ENCODE data around the gene ASB9. TPM values are rescaled to one million over a fixed set of nuclear protein-coding genes. Genes with fewer than 3 reads are reported as not detected.
"Not testable (repeated sequence)": the region's sequence is repeated elsewhere in the genome, so short reads cannot be mapped to it uniquely, and the experiment has no call there.

The ASB9 gene
- total and polyA plus RNA-seq, 2 donors = 3.3 to 4.9 TPM

- H3K9me3 ChIP-seq (ENCODE audit: control insufficient read depth in 2 of 2, insufficient read depth in 1 of 2, low read length in 1 of 2) = no peaks in the 10 kb centered on the region
- H3K4me3 ChIP-seq (ENCODE audit: low read length in 2 of 2) = no peak overlapping the region
- H3K27ac ChIP-seq (ENCODE audit: low read depth in 1 of 2, low read length in 1 of 2) = no peak overlapping the region
- no peaks in the 10 kb centered on the region for H3K4me1 ChIP-seq (ENCODE audit: control insufficient read depth in 2 of 2, insufficient read depth in 2 of 2, low read length in 2 of 2)
- H3K36me3 ChIP-seq (ENCODE audit: control insufficient read depth in 2 of 2, insufficient read depth in 2 of 2, low read length in 1 of 2) = no peaks in the 10 kb centered on the region
- 59% methylated on average over 1 of the region's 1 CpG for WGBS
- no peaks in the 10 kb centered on the region for H3K27me3 ChIP-seq (ENCODE audit: control insufficient read depth in 2 of 2, insufficient read depth in 1 of 2, low read length in 1 of 2)
- DNase-seq (ENCODE audit: low read depth in 6 of 9, low spot score in 9 of 9) = no peak
Measured at GRCh38 chrX:15206306-15206705, 63.6 kb downstream of the ASB9 start.

- no peaks in the 10 kb centered on the region for H3K27me3 ChIP-seq (ENCODE audit: control insufficient read depth in 2 of 2, insufficient read depth in 1 of 2, low read length in 1 of 2)
- WGBS = 81% methylated on average over 4 of the region's 4 CpGs
- H3K36me3 ChIP-seq (ENCODE audit: control insufficient read depth in 2 of 2, insufficient read depth in 2 of 2, low read length in 1 of 2) = no peaks in the 10 kb centered on the region
- no peak overlapping the region for H3K27ac ChIP-seq (ENCODE audit: low read depth in 1 of 2, low read length in 1 of 2)
- DNase-seq (ENCODE audit: low read depth in 6 of 9, low spot score in 9 of 9) = no peak
- no peaks in the 10 kb centered on the region for H3K9me3 ChIP-seq (ENCODE audit: control insufficient read depth in 2 of 2, insufficient read depth in 1 of 2, low read length in 1 of 2)
- H3K4me3 ChIP-seq (ENCODE audit: low read length in 2 of 2) = no peak overlapping the region
- H3K4me1 ChIP-seq (ENCODE audit: control insufficient read depth in 2 of 2, insufficient read depth in 2 of 2, low read length in 2 of 2) = no peaks in the 10 kb centered on the region
Measured at GRCh38 chrX:15204130-15204751, 65.6 kb downstream of the ASB9 start.

- H3K4me1 ChIP-seq (ENCODE audit: control insufficient read depth in 2 of 2, insufficient read depth in 2 of 2, low read length in 2 of 2) = no peaks in the 10 kb centered on the region
- no peaks in the 10 kb centered on the region for H3K27me3 ChIP-seq (ENCODE audit: control insufficient read depth in 2 of 2, insufficient read depth in 1 of 2, low read length in 1 of 2)
- no peak overlapping the region for H3K27ac ChIP-seq (ENCODE audit: low read depth in 1 of 2, low read length in 1 of 2)
- H3K4me3 ChIP-seq (ENCODE audit: low read length in 2 of 2) = no peak overlapping the region
- DNase-seq (ENCODE audit: low read depth in 6 of 9, low spot score in 9 of 9) = no peak
- no peaks in the 10 kb centered on the region for H3K36me3 ChIP-seq (ENCODE audit: control insufficient read depth in 2 of 2, insufficient read depth in 2 of 2, low read length in 1 of 2)
- WGBS = 97% methylated on average over 2 of the region's 2 CpGs
- H3K9me3 ChIP-seq (ENCODE audit: control insufficient read depth in 2 of 2, insufficient read depth in 1 of 2, low read length in 1 of 2) = no peaks in the 10 kb centered on the region
Measured at GRCh38 chrX:15203694-15204093, 66.2 kb downstream of the ASB9 start.

GRCh38 chrX:15202454-15203177 is 67.3 kb downstream of the ASB9 start:
- WGBS = 94% methylated on average over 2 of the region's 2 CpGs
- Histone ChIP-seq H3K9me3 (ENCODE audit: control insufficient read depth in 2 of 2, insufficient read depth in 1 of 2, low read length in 1 of 2) (no peaks in the 10 kb centered on the region), H3K27ac (ENCODE audit: low read depth in 1 of 2, low read length in 1 of 2) (no peak overlapping the region), H3K4me3 (ENCODE audit: low read length in 2 of 2) (no peak overlapping the region), H3K36me3 (ENCODE audit: control insufficient read depth in 2 of 2, insufficient read depth in 2 of 2, low read length in 1 of 2) (no peaks in the 10 kb centered on the region), H3K27me3 (ENCODE audit: control insufficient read depth in 2 of 2, insufficient read depth in 1 of 2, low read length in 1 of 2) (no peaks in the 10 kb centered on the region), H3K4me1 (ENCODE audit: control insufficient read depth in 2 of 2, insufficient read depth in 2 of 2, low read length in 2 of 2) (no peaks in the 10 kb centered on the region)
- DNase-seq (ENCODE audit: low read depth in 6 of 9, low spot score in 9 of 9) = no peak

- no peak for DNase-seq (ENCODE audit: low read depth in 6 of 9, low spot score in 9 of 9)
- 82% methylated on average over 2 of the region's 2 CpGs for WGBS
- Histone ChIP-seq H3K9me3 (ENCODE audit: control insufficient read depth in 2 of 2, insufficient read depth in 1 of 2, low read length in 1 of 2) (no peaks in the 10 kb centered on the region), H3K27me3 (ENCODE audit: control insufficient read depth in 2 of 2, insufficient read depth in 1 of 2, low read length in 1 of 2) (no peaks in the 10 kb centered on the region), H3K4me3 (ENCODE audit: low read length in 2 of 2) (no peak overlapping the region), H3K27ac (ENCODE audit: low read depth in 1 of 2, low read length in 1 of 2) (no peak overlapping the region), H3K4me1 (ENCODE audit: control insufficient read depth in 2 of 2, insufficient read depth in 2 of 2, low read length in 2 of 2) (no peaks in the 10 kb centered on the region), H3K36me3 (ENCODE audit: control insufficient read depth in 2 of 2, insufficient read depth in 2 of 2, low read length in 1 of 2) (no peaks in the 10 kb centered on the region)
Measured at GRCh38 chrX:15200871-15201270, 69.0 kb downstream of the ASB9 start.

GRCh38 chrX:15198608-15199202 is 71.2 kb downstream of the ASB9 start:
- not testable (repeated sequence) for H3K4me3 ChIP-seq (ENCODE audit: low read length in 2 of 2); H3K36me3 ChIP-seq (ENCODE audit: control insufficient read depth in 2 of 2, insufficient read depth in 2 of 2, low read length in 1 of 2); H3K27ac ChIP-seq (ENCODE audit: low read depth in 1 of 2, low read length in 1 of 2); DNase-seq (ENCODE audit: low read depth in 6 of 9, low spot score in 9 of 9); H3K27me3 ChIP-seq (ENCODE audit: control insufficient read depth in 2 of 2, insufficient read depth in 1 of 2, low read length in 1 of 2); H3K4me1 ChIP-seq (ENCODE audit: control insufficient read depth in 2 of 2, insufficient read depth in 2 of 2, low read length in 2 of 2); H3K9me3 ChIP-seq (ENCODE audit: control insufficient read depth in 2 of 2, insufficient read depth in 1 of 2, low read length in 1 of 2)
- WGBS = 95% methylated on average over 2 of the region's 2 CpGs

- DNase-seq (ENCODE audit: low read depth in 6 of 9, low spot score in 9 of 9) = no peak
- WGBS = 64% methylated on average over 3 of the region's 3 CpGs
- Histone ChIP-seq H3K27me3 (ENCODE audit: control insufficient read depth in 2 of 2, insufficient read depth in 1 of 2, low read length in 1 of 2) (no peaks in the 10 kb centered on the region), H3K4me1 (ENCODE audit: control insufficient read depth in 2 of 2, insufficient read depth in 2 of 2, low read length in 2 of 2) (no peaks in the 10 kb centered on the region), H3K36me3 (ENCODE audit: control insufficient read depth in 2 of 2, insufficient read depth in 2 of 2, low read length in 1 of 2) (no peaks in the 10 kb centered on the region), H3K4me3 (ENCODE audit: low read length in 2 of 2) (no peak overlapping the region), H3K9me3 (ENCODE audit: control insufficient read depth in 2 of 2, insufficient read depth in 1 of 2, low read length in 1 of 2) (no peaks in the 10 kb centered on the region), H3K27ac (ENCODE audit: low read depth in 1 of 2, low read length in 1 of 2) (no peak overlapping the region)
Measured at GRCh38 chrX:15194146-15194545, 75.7 kb downstream of the ASB9 start.

Other genes starting within 250 kb of the ASB9 start
- gene ASB11, start 45.6 kb upstream of the ASB9 start, total RNA-seq = 0.05 TPM
- gene ASB11, start 45.6 kb upstream of the ASB9 start, polyA plus RNA-seq = 0.05 TPM
- 9.7 TPM for gene PIGA, start 65.4 kb upstream of the ASB9 start, total RNA-seq
- gene PIGA, start 65.4 kb upstream of the ASB9 start, polyA plus RNA-seq = 13.5 TPM
- 0.05 TPM for gene VEGFD, start 114.3 kb upstream of the ASB9 start, total RNA-seq
- 0.64 TPM for gene VEGFD, start 114.3 kb upstream of the ASB9 start, polyA plus RNA-seq
- gene PIR, start 223.2 kb upstream of the ASB9 start, total RNA-seq = 4.6 TPM
- gene PIR, start 223.2 kb upstream of the ASB9 start, polyA plus RNA-seq = 13.0 TPM
- gene BMX, start 230.7 kb upstream of the ASB9 start, total RNA-seq = 0.57 TPM
- 1.3 TPM for gene BMX, start 230.7 kb upstream of the ASB9 start, polyA plus RNA-seq